ENCODE measurements around the gene SLC45A3.

- TF ChIP-seq CTCF (IDR thresholded peaks at IDR 0.05) = no peak
- no peak for TF ChIP-seq ZFX (IDR thresholded peaks at IDR 0.05; ENCODE audit: borderline replicate concordance)
Observed at GRCh38 chr1:205670150-205670446, 10.2 kb downstream of the SLC45A3 start.
